HG03469 (cell line): ENCODE data around the gene ACACB.
"Not testable (repeated sequence)": the region's sequence is repeated elsewhere in the genome, so short reads cannot be mapped to it uniquely, and the experiment has no call there.

Source experiments
- ATAC-seq: cut with Tn5 transposase; IDR thresholded peaks from one replicate; pipeline ENCODE4 v1.9.1; 2021; ENCODE audit warnings: mild to moderate bottlenecking, moderate library complexity, moderate number of reproducible peaks; ENCODE audit not compliant: unreplicated experiment

The ACACB gene

GRCh38 chr12:109139360-109139759 lies 23.0 kb downstream of the ACACB start:
- ATAC-seq: no peak

GRCh38 chr12:109139791-109140190 lies 23.4 kb downstream of the ACACB start:
- no peak for ATAC-seq

GRCh38 chr12:109140560-109140959 lies 24.2 kb downstream of the ACACB start:
- no peak for ATAC-seq

GRCh38 chr12:109144224-109144623 lies 27.8 kb downstream of the ACACB start:
- no peak for ATAC-seq

GRCh38 chr12:109147126-109147525 lies 30.7 kb downstream of the ACACB start:
- not testable (repeated sequence) for ATAC-seq

- ATAC-seq: no peak
Measured at GRCh38 chr12:109147954-109148353, 31.6 kb downstream of the ACACB start.

- ATAC-seq: no peak
Measured at GRCh38 chr12:109150124-109150640, 33.8 kb downstream of the ACACB start.

- no peak for ATAC-seq
Measured at GRCh38 chr12:109151457-109151856, 35.1 kb downstream of the ACACB start.

DNA sequence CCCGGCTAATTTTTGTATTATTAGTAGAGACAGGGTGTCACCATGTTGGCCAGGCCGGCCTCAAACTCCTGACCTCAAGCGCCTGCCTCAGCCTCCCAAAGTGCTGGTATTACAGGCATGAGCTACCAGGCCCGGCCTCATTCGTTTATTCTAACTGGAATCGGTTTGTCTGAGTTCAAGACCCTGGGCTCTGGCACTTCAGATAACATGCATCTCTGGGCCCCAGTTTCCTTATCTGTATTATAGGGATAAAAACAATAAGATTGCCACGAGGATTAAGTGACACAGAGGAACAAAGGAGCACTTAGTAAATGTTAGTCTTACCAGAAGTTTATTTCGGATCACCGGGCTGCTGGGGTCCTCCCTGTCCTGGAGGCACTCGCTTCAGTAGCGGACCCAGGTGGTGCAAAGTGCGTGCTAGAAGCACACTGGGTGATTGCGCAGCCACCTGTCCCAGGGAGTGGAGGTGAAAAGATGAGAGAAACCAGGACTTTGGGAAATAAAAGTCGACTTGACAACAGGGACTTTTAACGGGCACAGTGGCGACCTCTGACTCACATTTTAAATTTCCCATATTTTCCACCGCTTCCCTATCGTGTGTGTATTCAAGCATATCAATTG lies 37.5 kb downstream of the ACACB start:
- no peak for ATAC-seq

DNA sequence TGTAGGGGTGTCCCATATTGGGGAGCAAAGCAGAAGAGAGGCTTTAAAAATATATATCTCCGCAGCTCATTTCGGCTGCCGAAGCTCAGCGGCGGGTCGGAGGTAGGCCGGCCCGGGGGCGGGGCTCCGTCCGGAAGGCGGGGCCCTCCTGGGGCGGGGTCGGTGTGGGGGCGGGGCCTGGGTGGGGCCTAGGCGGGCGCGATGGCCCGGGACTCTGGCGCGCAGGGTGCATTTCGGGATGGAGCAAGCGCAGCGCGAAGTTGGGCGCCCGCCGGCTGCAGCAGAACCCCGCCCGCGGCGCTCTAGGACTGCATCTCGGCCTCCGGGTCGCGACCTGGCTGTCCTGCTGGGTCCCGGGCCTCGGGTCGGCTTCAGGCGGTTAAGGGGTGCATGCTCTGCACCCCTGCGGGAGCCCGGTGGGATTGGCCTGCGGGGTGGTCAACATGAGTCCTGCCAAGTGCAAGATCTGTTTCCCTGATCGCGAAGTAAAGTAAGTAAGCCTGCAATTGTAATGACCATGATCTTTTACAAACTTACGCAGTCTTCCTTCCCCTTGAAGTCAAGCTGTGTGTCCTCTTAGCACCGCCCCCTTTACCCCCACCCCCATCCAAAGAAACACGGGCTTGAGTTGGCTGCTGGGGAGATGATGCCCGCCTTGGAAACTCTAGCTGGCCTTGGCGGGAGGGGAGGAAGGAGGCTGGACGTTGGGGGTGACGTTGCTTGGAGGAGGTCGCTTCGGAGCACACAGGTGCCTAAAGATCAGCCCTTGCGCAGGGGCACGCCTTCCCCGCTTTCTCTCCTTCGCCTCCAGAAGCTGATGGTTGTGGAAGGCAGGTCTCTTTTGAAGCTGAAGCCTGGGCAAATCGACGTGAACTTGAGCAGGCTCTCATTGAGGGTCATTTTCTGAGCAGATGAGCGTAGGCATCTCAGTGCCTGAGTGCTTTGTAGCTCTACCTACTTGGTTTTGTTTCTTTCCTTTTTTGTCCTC lies 38.4 kb downstream of the ACACB start:
- ATAC-seq: no peak

DNA sequence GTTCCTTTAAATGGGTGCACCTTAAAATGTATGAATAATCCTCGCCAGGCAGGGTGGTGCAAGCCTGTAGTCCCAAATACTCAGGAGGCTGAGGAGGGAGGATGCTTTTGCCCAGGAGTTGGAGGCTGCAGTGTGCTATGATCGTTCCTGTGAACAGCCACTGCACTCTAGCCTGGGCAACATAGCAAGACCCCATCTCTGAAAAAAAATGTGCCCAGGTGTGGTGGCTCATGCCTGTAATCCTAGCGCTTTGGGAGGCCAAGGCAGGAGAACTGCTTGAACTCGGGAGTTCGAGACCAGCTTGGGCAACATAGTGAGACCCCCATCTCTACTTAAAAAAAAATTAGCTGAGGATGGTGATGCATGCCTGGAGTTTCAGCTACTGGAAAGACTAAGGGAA lies 39.6 kb downstream of the ACACB start:
- no peak for ATAC-seq

DNA sequence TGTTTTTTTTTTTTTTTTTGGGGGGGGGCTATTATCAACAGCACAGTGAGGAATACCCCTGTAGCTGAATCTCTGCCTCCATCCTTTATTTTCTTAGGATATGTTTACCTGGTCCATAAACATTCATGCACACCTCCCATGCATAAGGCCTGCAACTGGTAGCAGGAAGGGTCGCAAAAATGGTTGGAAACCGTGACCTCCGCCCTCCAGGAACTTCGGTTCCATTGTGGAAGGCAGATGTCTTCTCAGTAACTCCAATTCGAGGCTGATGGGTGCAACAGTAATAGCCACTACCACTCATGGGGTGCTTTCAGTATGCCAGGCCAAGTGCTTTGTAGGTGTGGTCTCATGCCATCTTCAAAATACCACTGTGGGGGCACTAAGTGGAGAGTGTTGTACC lies 40.2 kb downstream of the ACACB start:
- no peak for ATAC-seq

- ATAC-seq: no peak
Measured at GRCh38 chr12:109157986-109158385, 41.6 kb downstream of the ACACB start.

DNA sequence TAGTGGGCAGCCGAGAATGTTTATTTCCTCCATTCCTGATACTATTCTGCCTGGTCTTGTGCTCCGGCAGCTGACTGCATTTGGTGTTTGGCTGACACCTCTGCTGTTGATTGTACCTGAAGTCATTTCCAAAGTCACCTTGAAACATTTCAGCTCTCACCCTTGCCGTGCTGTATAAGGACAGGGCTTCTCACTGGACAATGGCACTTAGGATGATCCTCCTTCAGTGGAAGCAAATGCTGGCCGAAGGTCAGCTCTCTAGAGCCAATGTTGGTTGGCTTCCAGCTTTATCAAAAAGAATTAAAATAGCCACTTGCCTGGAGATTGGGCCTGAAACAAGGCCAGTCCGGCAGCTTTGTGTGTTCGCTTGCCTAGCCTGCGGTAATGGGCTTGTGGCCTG lies 44.0 kb downstream of the ACACB start:
- no peak for ATAC-seq

DNA sequence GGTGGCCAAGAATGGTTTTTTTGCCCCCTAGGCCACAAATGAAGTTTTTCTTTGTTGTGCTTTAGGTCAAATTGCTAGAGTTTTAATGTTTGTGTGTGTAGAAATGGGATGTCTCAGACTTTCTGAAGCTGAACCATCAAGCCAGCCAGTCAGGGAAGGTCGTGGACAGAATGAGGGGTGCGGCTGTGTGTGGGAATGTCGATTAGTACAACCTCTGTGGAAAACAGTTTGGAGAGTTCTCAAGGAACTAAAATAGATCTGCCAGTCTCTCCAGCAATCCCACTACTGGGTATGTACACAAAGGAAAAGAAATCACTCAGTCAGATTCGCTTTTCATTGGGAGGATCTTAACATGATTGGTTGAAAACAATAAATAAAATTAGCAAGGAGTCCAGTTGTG lies 44.5 kb downstream of the ACACB start:
- no peak for ATAC-seq

GRCh38 chr12:109162551-109162950 lies 46.2 kb downstream of the ACACB start:
- ATAC-seq: no peak

DNA sequence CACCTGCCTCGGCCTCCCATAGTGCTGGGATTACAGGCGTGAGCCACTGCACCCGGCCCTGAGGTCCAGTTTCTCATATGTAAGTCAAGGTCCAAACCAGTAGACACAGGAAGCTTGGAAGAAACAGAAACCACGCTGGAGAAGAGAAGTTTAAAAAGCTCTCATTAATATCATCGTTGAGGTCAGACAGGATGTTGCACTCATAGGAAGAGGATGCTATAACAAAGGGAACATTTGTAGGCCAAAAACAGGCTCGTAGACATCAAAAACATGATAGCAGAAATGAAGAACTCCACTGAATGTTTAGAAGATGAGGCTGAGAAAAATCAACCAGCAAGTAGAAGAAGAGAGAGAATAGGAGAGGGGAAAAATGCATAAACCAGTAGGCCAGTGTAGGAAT lies 46.8 kb downstream of the ACACB start:
- no peak for ATAC-seq

- no peak for ATAC-seq
Measured at GRCh38 chr12:109165599-109165998, 49.2 kb downstream of the ACACB start.

- ATAC-seq: no peak
Measured at GRCh38 chr12:109166371-109166770, 50.0 kb downstream of the ACACB start.

GRCh38 chr12:109167781-109168180 lies 51.4 kb downstream of the ACACB start:
- ATAC-seq: no peak

- no peak for ATAC-seq
Measured at GRCh38 chr12:109169262-109169661, 52.9 kb downstream of the ACACB start.

DNA sequence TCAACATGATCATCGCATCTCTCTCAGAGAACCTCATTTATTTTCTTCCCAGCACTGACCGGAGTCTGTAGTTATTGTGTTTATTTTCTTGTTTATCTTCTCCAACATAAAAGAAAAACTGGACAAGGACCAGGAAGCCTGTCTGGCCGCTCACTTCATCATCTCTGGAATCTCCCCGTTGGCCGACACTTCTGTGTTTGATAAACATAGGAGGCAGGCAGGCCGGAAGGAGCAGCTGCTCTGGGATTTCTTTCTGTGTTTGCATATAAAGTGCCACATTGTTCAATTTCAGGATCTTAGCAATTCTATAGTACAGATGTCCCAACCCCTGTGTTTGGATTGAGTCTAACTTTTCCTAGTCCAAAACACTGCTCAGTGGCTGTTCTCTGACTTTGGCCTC lies 53.3 kb downstream of the ACACB start:
- ATAC-seq: no peak
